ENCODE data around the gene TBRG4.
A peak's percentile ranks its signal among the peaks of the same experiment; 100 is the strongest.

Gene TBRG4

DNA sequence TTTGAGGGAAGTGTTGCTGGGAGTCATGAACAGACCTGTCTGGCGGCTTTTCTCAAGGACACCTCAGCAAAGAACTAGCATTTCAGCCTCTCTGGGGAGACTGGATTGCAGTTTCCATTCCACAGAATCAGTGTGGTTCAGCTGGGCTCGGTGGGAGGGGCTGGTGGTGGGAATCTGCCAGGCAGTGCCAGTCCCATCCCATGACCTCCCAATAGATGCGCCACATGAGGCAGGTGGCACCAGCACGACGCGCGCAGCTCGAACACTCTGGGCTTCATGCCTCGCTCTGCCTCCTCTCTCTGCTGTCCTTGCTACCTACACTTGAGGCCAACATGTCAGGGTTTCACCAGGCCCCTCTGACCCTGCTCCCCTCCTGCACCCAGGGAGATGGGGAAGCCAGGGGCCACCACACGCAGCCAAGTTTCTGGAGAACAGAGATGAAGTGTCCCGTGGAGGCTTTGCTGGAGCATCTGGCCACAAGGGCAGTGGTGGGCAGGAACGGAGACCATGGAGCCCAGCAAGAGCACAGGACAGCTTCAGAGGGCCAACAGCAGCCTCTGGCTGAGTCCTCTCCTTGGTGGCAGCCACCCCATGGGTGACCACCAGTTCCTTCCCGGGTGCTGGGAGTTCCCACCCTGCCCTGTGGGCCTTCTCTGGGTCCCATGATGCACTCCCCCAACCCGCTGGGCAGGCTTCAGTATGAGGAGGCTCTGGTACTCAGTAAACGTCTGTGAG lies 25.0 kb downstream of the TBRG4 start:
- no peak for DNase-seq (ENCODE audit: low read depth in 2 of 2)
- H3K4me3 ChIP-seq (replicated peaks in 1 of 2; ENCODE audit: low read depth in 2 of 2, low read length in 2 of 2) = no peak overlapping the region
- TF ChIP-seq, protein P1, sequence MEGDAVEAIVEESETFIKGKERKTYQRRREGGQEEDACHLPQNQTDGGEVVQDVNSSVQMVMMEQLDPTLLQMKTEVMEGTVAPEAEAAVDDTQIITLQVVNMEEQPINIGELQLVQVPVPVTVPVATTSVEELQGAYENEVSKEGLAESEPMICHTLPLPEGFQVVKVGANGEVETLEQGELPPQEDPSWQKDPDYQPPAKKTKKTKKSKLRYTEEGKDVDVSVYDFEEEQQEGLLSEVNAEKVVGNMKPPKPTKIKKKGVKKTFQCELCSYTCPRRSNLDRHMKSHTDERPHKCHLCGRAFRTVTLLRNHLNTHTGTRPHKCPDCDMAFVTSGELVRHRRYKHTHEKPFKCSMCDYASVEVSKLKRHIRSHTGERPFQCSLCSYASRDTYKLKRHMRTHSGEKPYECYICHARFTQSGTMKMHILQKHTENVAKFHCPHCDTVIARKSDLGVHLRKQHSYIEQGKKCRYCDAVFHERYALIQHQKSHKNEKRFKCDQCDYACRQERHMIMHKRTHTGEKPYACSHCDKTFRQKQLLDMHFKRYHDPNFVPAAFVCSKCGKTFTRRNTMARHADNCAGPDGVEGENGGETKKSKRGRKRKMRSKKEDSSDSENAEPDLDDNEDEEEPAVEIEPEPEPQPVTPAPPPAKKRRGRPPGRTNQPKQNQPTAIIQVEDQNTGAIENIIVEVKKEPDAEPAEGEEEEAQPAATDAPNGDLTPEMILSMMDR (IDR thresholded peaks at IDR 0.05; ENCODE audit: low read depth, low read length) = no peak

DNA sequence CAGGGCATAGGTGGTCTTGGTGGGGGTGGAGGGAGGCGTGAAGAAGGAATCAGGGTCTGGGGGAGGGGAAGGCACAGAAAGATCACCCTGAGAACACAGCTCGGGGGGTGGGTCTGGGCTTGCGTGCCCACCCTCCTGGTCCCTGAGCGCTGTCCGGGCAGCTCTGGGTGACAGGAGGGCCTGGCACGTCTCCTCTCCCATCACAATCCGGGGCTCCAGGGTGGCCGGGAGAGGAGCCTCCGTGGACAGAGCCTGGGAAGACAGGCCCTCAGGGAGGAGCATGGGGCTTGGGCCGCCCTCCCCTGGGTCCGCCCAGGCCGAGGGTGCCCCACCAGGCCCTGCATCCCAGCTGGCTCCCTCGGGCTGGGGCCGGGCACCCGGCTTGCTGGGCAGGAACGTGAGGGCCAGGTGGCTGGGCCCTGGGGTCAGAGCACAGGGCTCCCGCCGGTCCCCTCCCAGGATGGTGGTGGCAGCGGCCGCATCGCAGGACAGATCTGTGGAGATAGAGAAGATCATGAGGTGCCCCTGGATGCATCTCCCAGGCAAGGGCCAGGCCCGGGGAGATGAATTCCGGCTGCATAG lies 25.8 kb downstream of the TBRG4 start:
- TF ChIP-seq, protein P1 (IDR thresholded peaks at IDR 0.05; ENCODE audit: low read depth, low read length) = no peak
- no peak overlapping the region for H3K4me3 ChIP-seq (replicated peaks in 1 of 2; ENCODE audit: low read depth in 2 of 2, low read length in 2 of 2)
- DNase-seq (ENCODE audit: low read depth in 2 of 2) = no peak

DNA sequence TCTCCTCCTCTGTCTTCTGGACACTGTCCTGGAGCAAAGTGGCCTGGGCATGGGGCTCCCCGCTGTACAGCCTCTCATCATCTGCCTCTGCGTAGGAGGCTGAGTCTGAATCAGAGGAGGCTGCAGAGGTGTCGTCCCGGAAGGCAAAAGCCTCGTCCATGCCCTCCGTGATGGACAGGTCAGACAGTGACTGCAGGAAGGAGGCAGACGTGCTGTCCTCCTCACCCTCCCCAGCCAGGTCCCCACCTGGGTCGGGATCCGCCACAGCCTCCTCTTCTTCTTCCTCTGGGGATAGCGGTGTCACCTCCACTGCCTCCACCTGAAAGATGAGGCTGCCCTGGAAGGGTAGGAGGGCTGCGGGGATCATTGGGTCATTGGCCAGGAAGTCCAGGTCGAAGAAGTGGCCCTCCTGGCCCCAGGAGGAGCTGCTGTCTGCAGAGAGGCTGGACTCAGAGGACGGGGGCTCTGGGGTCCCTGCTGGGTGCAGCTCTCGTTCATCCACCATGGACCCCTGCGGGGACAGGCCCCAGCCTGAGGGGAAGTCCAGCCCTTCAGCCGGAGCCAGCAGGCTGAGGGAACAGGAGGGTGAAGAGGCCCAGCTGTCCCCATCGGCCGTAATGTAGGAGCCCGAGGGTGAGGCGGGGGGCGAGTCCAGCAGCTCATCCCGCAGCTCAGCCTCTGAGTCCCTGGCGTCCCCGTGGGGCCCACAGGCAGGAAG lies 26.4 kb downstream of the TBRG4 start:
- H3K4me3 ChIP-seq (replicated peaks in 1 of 2; ENCODE audit: low read depth in 2 of 2, low read length in 2 of 2) = no peak overlapping the region
- no peak for DNase-seq (ENCODE audit: low read depth in 2 of 2)
- TF ChIP-seq, protein P1 (IDR thresholded peaks at IDR 0.05; ENCODE audit: low read depth, low read length) = no peak

DNA sequence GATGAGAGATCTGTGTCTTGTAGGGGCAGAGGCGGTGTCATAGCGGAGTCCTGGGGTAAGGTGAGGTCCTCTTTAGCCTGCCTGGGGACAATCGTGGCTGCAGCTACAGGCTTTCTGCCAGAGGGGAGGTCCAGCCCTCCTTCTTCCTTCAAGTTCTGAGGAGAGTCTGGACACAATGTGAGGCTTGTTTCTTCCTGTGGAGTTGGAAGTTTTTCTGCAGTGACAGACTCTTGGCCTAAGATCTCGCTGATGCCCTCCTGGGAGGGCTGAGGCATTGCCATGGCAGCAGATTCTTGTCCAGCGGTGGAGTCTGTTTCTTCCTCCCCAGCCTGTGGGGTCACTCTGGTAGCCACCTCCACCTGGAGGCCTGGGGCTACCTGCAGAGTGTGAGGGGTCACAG lies 27.2 kb downstream of the TBRG4 start:
- no peak for DNase-seq (ENCODE audit: low read depth in 2 of 2)
- TF ChIP-seq, protein P1 (IDR thresholded peaks at IDR 0.05; ENCODE audit: low read depth, low read length) = no peak
- H3K4me3 ChIP-seq (replicated peaks in 1 of 2; ENCODE audit: low read depth in 2 of 2, low read length in 2 of 2) = no peak overlapping the region

DNA sequence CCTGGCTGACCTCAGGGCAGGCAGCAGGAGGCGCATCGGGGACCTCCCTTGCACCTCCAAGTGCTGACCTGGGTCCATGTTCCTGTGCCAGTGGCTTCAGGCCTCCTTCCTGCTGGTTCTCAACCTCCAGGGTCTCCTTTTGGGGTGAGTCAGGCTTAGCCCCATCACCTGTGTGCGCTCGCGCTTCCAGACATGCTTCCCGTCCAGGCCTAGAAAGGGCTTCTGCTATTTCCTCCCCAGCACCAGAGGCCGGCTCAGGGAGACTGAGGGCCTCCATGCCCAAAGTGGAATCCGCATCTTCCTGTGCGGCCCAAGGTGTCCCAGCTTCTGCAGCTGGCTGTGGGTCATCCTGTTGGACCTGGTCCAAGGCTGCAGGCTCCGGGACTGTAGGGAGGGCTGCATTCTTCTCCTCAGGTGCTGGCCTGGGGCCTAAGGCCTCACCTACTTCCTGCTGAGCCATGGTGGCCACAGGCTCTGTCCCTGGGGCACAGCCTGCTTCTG lies 28.6 kb downstream of the TBRG4 start:
- no peak overlapping the region for H3K4me3 ChIP-seq (replicated peaks in 1 of 2; ENCODE audit: low read depth in 2 of 2, low read length in 2 of 2)
- TF ChIP-seq, protein P1 (IDR thresholded peaks at IDR 0.05; ENCODE audit: low read depth, low read length) = no peak
- DNase-seq (ENCODE audit: low read depth in 2 of 2) = no peak

DNA sequence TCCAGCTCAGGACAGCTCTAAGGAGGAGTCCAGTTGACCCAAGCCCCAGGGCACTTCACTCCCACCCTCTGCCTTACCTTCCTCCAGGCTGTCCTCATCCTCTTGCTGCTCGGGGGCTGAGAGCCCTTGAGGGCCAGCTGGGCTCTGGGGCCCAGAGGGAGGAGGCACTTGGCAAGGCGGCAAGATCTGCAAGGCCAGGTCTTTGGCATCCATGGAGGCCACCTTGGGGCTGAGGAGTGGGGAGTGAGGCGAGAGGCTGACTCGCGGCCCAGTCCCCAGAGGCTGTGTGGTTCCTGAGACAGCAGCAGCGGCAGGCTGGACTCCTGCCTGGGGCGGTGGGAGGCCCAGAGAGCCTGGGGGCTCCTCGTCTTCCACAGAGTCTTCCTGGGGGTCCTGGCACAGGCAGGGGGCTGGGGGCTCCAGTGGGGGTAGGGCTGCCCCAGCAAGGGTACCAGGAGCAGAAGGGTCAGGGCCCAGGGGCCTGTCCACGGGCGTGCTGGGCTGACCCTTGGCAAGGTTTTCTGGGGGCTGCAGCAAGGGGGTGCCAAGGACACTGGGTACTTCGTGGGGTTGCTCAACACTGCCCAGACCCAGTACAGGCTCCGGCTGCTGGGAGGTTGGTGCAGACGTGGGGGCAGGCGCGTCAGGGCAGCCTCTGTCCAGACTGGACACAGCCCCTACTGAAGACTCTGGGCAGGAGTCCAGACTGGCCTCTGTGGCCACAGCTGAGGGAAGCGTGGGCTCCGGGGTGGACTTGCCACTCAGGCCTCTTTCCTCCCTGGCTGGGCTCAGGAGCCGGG lies 29.3 kb downstream of the TBRG4 start:
- TF ChIP-seq, protein P1 (IDR thresholded peaks at IDR 0.05; ENCODE audit: low read depth, low read length) = no peak
- peak; percentile 29 to 70 for DNase-seq (ENCODE audit: low read depth in 2 of 2)
- H3K4me3 ChIP-seq (replicated peaks in 1 of 2; ENCODE audit: low read depth in 2 of 2, low read length in 2 of 2) = no peak overlapping the region
